Karpas-422 (cell line): ENCODE measurements around the gene LRRFIP1. TPM values are rescaled to one million over a fixed set of nuclear protein-coding genes. Genes with fewer than 3 reads are reported as not detected.
"Not testable (repeated sequence)": the region's sequence is repeated elsewhere in the genome, so short reads cannot be mapped to it uniquely, and the experiment has no call there.

Experiments
- DNase-seq: peaks from one replicate; pipeline ENCODE4 v3.0.0-alpha.2; 2015
- H2AFZ ChIP-seq: fragments of 200-600 bp; sonication (generic); 2 replicates; pipeline ENCODE4 v1.6.1; 2014; ENCODE audit warnings: antibody characterized with exemption, low read length, mixed read lengths
- H3K27ac ChIP-seq: fragments of 200-600 bp; sonication (generic); 2 replicates; pipeline ENCODE4 v1.5.1; 2014; ENCODE audit warnings: mild to moderate bottlenecking, low read length, moderate library complexity
- H3K27me3 ChIP-seq: fragments of 200-600 bp; sonication (generic); 2 replicates; pipeline ENCODE4 v1.6.1; 2014; ENCODE audit warnings: low read length, mixed read lengths
- H3K36me3 ChIP-seq: fragments of 200-600 bp; sonication (generic); 2 replicates; pipeline ENCODE4 v1.6.1; 2014; ENCODE audit warnings: low read length, mixed read lengths; ENCODE audit not compliant: insufficient read depth
- H3K4me1 ChIP-seq: fragments of 200-600 bp; sonication (generic); 2 replicates; pipeline ENCODE4 v1.6.1; 2014; ENCODE audit warnings: mild to moderate bottlenecking, low read length, mixed read lengths
- H3K4me2 ChIP-seq: fragments of 200-600 bp; sonication (generic); 2 replicates; pipeline ENCODE4 v1.6.1; 2014; ENCODE audit warnings: low read length, low read depth, mild to moderate bottlenecking; ENCODE audit not compliant: poor library complexity, severe bottlenecking
- H3K4me3 ChIP-seq: fragments of 200-600 bp; sonication (generic); 2 replicates; pipeline ENCODE4 v1.5.1; 2014; ENCODE audit warnings: mild to moderate bottlenecking, antibody characterized with exemption, low read length, mixed read lengths
- H3K79me2 ChIP-seq: fragments of 200-600 bp; sonication (generic); 2 replicates; pipeline ENCODE4 v1.6.1; 2014; ENCODE audit warnings: mild to moderate bottlenecking, low read length, mixed read lengths
- H3K9ac ChIP-seq: fragments of 200-600 bp; sonication (generic); 2 replicates; pipeline ENCODE4 v1.6.0; 2014; ENCODE audit warnings: low read length
- H3K9me2 ChIP-seq: fragments of 200-600 bp; sonication (generic), shearing (Covaris generic); replicated peaks from 2 replicates; pipeline ENCODE4 v1.6.0; 2014; ENCODE audit warnings: mild to moderate bottlenecking, low read length, moderate library complexity; ENCODE audit not compliant: insufficient read depth
- H3K9me3 ChIP-seq: fragments of 300-700, 200-600 bp; sonication (generic); 2 replicates; pipeline ENCODE4 v1.6.1; 2014; ENCODE audit warnings: low read length, mixed read lengths
- H4K20me1 ChIP-seq: fragments of 200-600 bp; sonication (generic); 2 replicates; pipeline ENCODE4 v1.6.1; 2014; ENCODE audit warnings: mild to moderate bottlenecking, antibody characterized with exemption, low read length, low read depth; ENCODE audit not compliant: insufficient read depth
- total RNA-seq: library from RNA; depleted of rRNA; stranded (reverse); fragments of >200 nt; shearing (Covaris generic); gene quantifications from 2 replicates; pipeline ENCODE4 v1.2.3, GENCODE V29; 2014; ENCODE audit warnings: low replicate concordance

The LRRFIP1 gene
- total RNA-seq, 1 experiment from 2014 or later: 29.9 TPM

DNA sequence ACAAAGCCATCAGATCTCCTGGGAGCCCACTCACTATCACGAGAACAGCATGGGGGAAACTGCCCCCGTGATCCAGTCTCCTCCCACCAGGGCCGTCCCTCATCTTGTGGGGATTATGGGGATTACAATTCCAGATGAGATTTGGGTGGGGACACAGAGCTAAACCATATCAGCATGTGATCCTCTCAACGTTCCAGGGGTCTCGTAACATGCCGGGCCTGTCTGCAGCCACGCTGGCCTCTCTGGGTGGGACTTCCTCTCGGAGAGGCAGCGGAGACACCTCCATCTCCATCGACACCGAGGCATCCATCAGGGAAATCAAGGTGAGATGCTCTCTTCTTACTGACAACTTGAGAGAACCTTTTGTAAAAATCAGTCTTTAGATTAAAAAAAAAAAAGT, 121.6 kb downstream of the LRRFIP1 start:
- DNase-seq: no peak
- H3K36me3 ChIP-seq: no peaks in the 10 kb centered on the region
- no peak overlapping the region for H3K4me2 ChIP-seq
- no peak overlapping the region for H2AFZ ChIP-seq
- H3K4me3 ChIP-seq: no peak overlapping the region
- no peak overlapping the region for H3K9ac ChIP-seq
- no peaks in the 10 kb centered on the region for H3K9me3 ChIP-seq
- no peaks in the 10 kb centered on the region for H3K9me2 ChIP-seq
- no peaks in the 10 kb centered on the region for H3K79me2 ChIP-seq
- no peaks in the 10 kb centered on the region for H3K27me3 ChIP-seq
- peaks cover 7% of the 10 kb centered on the region for H4K20me1 ChIP-seq
- H3K27ac ChIP-seq: no peak overlapping the region
- H3K4me1 ChIP-seq: no peaks in the 10 kb centered on the region

DNA sequence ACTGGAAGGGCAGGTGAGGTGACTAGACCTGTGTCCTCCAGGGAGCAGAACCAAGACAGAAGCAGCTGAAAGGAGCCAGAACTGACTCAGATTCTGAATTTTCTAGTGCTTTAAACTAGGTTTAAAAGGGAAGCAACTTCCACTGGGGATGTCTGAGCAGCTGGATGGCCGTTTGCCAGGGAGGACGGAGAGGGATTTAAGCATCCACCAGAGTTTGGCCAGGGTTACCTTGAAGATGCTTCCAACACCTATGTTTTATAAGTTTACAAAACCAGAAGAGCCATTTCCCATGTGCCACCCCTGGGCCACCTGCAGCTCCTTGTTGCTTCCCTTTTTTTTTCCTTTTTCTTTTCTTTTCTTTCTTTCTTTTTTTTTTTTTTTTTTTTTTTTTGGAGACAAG, 122.6 kb downstream of the LRRFIP1 start:
- Histone ChIP-seq H2AFZ (no peak overlapping the region), H3K9ac (no peak overlapping the region), H3K36me3 (no peaks in the 10 kb centered on the region), H3K4me2 (no peak overlapping the region), H3K4me1 (no peaks in the 10 kb centered on the region), H3K9me2 (no peaks in the 10 kb centered on the region), H4K20me1 (no peaks in the 10 kb centered on the region), H3K9me3 (no peaks in the 10 kb centered on the region), H3K4me3 (no peak overlapping the region), H3K79me2 (no peaks in the 10 kb centered on the region), H3K27me3 (no peaks in the 10 kb centered on the region), H3K27ac (no peak overlapping the region)
- DNase-seq: no peak

DNA sequence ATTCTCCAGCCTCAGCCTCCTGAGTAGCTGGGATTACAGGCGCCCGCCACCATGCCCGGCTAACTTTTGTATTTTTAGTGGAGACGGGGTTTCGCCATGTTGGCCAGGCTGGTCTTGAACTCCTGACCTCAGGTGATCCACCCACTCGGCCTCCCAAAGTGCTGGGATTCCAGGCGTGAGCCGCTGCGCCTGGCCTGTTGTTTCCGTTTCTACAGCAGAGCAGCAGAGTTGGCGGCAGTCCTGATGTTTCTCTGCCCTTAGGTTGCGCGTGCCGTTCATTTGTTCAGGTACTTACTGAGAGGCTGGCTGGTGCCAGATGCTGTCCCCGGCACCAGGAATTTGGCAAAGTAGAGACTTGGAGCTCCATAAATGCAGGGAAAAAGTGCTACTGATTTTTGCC, 123.1 kb downstream of the LRRFIP1 start:
- not testable (repeated sequence) for H3K79me2 ChIP-seq, H4K20me1 ChIP-seq, H3K4me1 ChIP-seq, H2AFZ ChIP-seq, DNase-seq, H3K9me3 ChIP-seq, H3K9me2 ChIP-seq, H3K36me3 ChIP-seq, H3K4me2 ChIP-seq, H3K4me3 ChIP-seq, H3K9ac ChIP-seq, H3K27me3 ChIP-seq, H3K27ac ChIP-seq

DNA sequence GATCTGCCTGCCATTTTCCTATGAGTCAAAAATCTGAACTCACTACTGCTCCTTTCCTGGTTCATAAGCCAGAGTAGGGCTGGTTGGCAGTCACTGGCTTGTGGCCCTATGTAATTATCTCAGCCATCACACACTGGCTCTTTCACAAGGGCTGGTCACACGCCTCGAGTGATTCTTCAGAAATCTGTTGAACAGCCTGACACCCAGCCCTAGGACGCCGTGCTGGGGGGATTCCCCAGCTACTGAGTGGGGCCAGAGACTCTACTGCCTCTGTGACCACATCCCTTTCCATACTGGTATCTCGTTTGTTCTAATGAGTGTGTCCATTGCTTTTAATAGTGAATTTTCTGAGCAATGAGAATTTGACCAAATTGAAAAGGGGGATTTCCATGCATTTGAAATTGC, 125.4 kb downstream of the LRRFIP1 start:
- H3K36me3 ChIP-seq: no peaks in the 10 kb centered on the region
- H3K79me2 ChIP-seq: no peaks in the 10 kb centered on the region
- no peak overlapping the region for H3K4me2 ChIP-seq
- no peak overlapping the region for H3K4me3 ChIP-seq
- no peak overlapping the region for H3K27ac ChIP-seq
- DNase-seq: no peak
- no peaks in the 10 kb centered on the region for H3K9me2 ChIP-seq
- no peaks in the 10 kb centered on the region for H4K20me1 ChIP-seq
- no peak overlapping the region for H2AFZ ChIP-seq
- no peaks in the 10 kb centered on the region for H3K9me3 ChIP-seq
- no peaks in the 10 kb centered on the region for H3K4me1 ChIP-seq
- H3K9ac ChIP-seq: 0 out of 2 replicates have a peak overlapping the region, but pooled peaks have one; percentile 29
- H3K27me3 ChIP-seq: no peaks in the 10 kb centered on the region

DNA sequence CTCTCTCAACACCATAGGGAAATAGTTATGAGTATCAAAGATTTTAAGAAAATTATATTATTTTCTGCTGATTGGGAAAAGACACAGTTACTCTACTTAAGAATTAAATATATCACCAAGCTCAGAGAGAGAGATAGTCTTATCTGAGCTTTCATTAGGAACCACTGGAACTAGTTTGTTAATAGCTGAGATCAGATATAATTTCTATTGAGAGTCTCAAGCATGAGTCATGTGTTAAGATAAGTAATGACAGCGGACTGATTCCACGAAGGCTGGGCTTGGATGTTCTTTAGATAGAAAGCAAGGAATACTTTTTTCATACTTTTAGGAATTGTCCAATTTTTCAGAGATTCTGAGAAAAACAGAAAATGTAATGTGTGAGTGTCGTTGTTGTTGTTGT, 126.8 kb downstream of the LRRFIP1 start:
- no peak for DNase-seq
- H3K9me2 ChIP-seq: no peaks in the 10 kb centered on the region
- H3K36me3 ChIP-seq: no peaks in the 10 kb centered on the region
- no peak overlapping the region for H3K4me3 ChIP-seq
- H3K4me2 ChIP-seq: no peak overlapping the region
- no peaks in the 10 kb centered on the region for H3K9me3 ChIP-seq
- H2AFZ ChIP-seq: no peak overlapping the region
- no peak overlapping the region for H3K27ac ChIP-seq
- no peaks in the 10 kb centered on the region for H3K79me2 ChIP-seq
- no peaks in the 10 kb centered on the region for H3K27me3 ChIP-seq
- no peak overlapping the region for H3K9ac ChIP-seq
- no peaks in the 10 kb centered on the region for H4K20me1 ChIP-seq
- H3K4me1 ChIP-seq: no peaks in the 10 kb centered on the region

DNA sequence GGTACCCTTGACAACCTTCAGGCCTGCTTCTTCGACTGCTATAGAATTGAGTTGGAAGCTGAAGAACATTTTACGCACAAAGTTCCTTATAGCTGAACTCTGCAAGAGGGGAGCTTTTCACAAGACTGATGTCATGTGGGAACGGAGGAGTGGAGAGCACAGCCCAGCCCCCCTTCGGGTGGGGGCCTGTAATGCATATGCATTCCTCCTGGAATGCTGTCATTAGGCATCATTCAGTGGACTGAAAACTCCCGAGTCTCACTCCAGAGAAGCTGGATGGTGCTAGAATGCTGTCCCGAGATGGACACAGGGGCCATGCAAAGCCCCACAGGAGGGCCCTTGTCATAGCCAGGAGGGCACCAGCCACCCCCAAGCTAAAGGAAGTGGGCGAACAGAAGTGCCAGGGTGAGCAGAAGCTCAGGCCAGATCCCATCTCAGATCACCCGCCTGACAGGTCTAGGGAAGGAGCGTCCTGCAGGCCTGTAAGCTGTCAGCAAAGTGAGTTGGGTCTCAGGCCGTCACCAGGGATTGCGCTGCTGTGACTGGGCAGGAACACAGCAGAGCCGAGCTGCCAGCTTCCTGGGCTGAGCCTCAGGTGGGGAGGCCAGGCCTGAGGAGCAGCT, 127.3 kb downstream of the LRRFIP1 start:
- H3K9ac ChIP-seq: no peak overlapping the region
- H3K9me2 ChIP-seq: no peaks in the 10 kb centered on the region
- no peaks in the 10 kb centered on the region for H3K4me1 ChIP-seq
- H3K36me3 ChIP-seq: no peaks in the 10 kb centered on the region
- H3K27me3 ChIP-seq: no peaks in the 10 kb centered on the region
- H3K9me3 ChIP-seq: no peaks in the 10 kb centered on the region
- no peaks in the 10 kb centered on the region for H3K79me2 ChIP-seq
- H4K20me1 ChIP-seq: no peaks in the 10 kb centered on the region
- H3K4me3 ChIP-seq: no peak overlapping the region
- H3K27ac ChIP-seq: no peak overlapping the region
- H3K4me2 ChIP-seq: no peak overlapping the region
- H2AFZ ChIP-seq: no peak overlapping the region
- DNase-seq: no peak

DNA sequence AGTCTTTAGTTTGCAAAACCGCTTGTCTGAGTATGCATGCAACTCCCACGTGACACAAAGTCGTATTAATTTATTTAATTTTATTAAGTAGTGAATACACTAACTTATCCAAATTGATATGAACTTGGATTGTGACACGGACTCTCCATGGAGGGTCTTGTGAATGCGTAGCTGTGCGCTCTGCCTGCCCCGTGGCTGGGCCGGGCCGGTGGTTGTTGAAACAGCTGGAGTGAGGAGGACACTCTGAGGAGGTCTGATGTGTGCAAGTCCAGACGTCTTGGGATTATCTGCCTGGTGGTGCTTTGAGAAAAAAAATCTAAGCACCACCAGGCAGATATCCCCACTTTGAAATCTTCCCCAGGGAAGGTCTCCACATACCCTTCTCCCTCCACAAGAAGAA, 130.2 kb downstream of the LRRFIP1 start:
- H3K9ac ChIP-seq: no peak overlapping the region

DNA sequence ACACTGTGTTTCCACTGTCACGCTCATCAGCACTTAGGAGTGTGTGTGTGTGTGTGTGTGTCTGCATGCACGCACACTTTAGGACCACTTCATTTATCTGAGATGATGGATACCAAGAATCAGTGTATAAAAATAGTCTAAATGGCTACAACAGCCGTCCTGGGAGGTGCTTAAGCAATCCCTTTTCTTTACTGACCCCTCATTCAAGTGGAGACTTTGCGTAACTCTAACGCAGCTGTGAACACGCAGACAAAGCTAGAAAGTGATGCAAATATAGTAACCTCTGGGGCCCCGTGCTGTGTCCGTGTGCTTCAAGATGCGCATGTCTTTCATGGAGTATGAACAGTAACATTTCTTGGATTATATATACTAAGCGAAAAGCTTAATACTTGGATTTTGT, 130.8 kb downstream of the LRRFIP1 start:
- Histone ChIP-seq H3K4me2 (no peak overlapping the region), H3K36me3 (no peaks in the 10 kb centered on the region), H3K9me2 (no peaks in the 10 kb centered on the region), H3K4me1 (no peaks in the 10 kb centered on the region), H3K27ac (no peak overlapping the region), H2AFZ (no peak overlapping the region), H3K27me3 (no peaks in the 10 kb centered on the region), H3K4me3 (no peak overlapping the region), H3K79me2 (no peaks in the 10 kb centered on the region), H4K20me1 (no peaks in the 10 kb centered on the region), H3K9ac (no peak overlapping the region), H3K9me3 (no peaks in the 10 kb centered on the region)
- DNase-seq: no peak

More for the DNA sequence above, 130.2 kb downstream of the LRRFIP1 start:
- Histone ChIP-seq H3K4me1 (no peaks in the 10 kb centered on the region), H3K36me3 (no peaks in the 10 kb centered on the region), H3K4me2 (no peak overlapping the region), H3K79me2 (no peaks in the 10 kb centered on the region), H2AFZ (no peak overlapping the region), H3K4me3 (no peak overlapping the region), H3K9me2 (no peaks in the 10 kb centered on the region), H3K27me3 (no peaks in the 10 kb centered on the region), H3K9me3 (no peaks in the 10 kb centered on the region), H3K27ac (no peak overlapping the region), H4K20me1 (no peaks in the 10 kb centered on the region)
- DNase-seq: no peak

DNA sequence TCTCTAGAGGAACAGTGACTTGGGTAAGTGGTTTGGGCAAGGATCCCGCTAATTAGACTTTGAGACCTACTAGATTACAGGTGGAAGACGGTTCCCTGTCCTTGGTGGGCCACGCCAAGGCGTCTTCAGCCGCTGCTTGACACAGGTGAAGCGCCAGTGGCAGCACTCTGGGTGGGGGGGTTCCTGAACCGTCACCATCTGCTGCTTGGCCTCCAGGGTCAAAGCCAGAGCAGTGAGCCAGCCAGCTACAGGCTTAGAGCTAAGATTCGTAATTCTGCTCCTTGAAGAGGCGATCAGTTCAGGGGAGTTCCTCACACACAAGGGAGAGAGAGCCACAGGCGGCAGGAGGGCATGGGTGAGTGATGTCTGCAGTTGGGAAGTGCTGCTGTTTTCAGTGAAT, 131.8 kb downstream of the LRRFIP1 start:
- H3K36me3 ChIP-seq: no peaks in the 10 kb centered on the region
- no peak overlapping the region for H3K27ac ChIP-seq

More for the DNA sequence above, 131.8 kb downstream of the LRRFIP1 start:
- Histone ChIP-seq H3K79me2 (no peaks in the 10 kb centered on the region), H3K4me2 (no peak overlapping the region), H3K27me3 (no peaks in the 10 kb centered on the region), H3K4me3 (no peak overlapping the region), H3K4me1 (no peaks in the 10 kb centered on the region), H3K9me2 (no peaks in the 10 kb centered on the region), H2AFZ (no peak overlapping the region), H4K20me1 (no peaks in the 10 kb centered on the region), H3K9me3 (no peaks in the 10 kb centered on the region), H3K9ac (no peak overlapping the region)
- no peak for DNase-seq
